ENCODE measurements around the gene VAV2.

The VAV2 gene, protein sequence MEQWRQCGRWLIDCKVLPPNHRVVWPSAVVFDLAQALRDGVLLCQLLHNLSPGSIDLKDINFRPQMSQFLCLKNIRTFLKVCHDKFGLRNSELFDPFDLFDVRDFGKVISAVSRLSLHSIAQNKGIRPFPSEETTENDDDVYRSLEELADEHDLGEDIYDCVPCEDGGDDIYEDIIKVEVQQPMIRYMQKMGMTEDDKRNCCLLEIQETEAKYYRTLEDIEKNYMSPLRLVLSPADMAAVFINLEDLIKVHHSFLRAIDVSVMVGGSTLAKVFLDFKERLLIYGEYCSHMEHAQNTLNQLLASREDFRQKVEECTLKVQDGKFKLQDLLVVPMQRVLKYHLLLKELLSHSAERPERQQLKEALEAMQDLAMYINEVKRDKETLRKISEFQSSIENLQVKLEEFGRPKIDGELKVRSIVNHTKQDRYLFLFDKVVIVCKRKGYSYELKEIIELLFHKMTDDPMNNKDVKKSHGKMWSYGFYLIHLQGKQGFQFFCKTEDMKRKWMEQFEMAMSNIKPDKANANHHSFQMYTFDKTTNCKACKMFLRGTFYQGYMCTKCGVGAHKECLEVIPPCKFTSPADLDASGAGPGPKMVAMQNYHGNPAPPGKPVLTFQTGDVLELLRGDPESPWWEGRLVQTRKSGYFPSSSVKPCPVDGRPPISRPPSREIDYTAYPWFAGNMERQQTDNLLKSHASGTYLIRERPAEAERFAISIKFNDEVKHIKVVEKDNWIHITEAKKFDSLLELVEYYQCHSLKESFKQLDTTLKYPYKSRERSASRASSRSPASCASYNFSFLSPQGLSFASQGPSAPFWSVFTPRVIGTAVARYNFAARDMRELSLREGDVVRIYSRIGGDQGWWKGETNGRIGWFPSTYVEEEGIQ

GRCh38 chr9:133991964-133992779 lies at the start of gene VAV2:
Gene VAV2, minus strand, starts transcription at chr9:133992324. Its CDS starts 46 bp downstream, at chr9:133992278.
- DNase-seq: peak; percentile 64

GRCh38 chr9:134041649-134041962 lies 49.5 kb upstream of the VAV2 start:
- DNase-seq: no peak

DNA sequence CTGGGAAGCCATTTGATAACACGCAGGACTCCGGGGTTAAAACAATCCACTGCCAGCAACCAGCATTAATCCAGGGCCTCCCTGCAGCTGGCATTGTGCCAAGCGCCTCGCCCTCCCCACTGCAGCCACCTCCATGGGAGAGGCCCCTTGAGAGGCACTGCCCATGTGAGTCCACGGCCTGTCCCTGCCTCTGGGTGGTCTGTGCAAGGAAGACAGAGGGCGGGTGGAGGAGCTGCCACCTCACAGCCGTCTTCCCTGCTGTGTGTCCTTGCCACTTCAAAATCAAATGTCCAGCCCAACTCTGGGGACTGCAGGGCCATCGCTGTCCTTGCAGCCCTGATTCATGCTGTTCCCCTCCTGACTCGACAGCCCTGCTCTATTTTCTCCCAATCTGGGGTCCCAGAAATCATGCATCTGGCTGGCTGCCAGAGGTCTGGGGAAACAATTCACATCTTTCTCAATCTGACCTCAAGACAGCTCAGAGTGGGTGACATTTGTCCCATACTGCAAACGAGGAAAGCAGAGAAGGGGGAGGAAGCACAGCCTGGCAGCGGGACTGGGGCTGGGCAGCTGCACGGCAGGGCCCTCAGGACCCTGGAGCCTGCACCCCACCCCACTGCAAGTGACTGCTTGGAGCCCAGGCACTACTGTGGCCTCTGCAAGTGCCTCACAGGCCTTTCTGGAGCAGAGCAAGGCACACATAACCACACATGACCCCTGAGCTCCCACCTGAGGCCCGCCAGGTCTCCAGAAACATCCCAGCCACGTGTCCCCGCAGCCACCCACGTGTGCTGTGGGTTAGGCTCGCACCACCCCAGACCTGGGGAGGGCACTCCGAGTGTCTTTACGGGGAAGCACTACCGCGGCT lies 48.9 kb upstream of the VAV2 start:
- DNase-seq: no peak

- no peak for DNase-seq
These were observed 48.0 kb upstream of the VAV2 start for GRCh38 chr9:134040176-134040565.

DNA sequence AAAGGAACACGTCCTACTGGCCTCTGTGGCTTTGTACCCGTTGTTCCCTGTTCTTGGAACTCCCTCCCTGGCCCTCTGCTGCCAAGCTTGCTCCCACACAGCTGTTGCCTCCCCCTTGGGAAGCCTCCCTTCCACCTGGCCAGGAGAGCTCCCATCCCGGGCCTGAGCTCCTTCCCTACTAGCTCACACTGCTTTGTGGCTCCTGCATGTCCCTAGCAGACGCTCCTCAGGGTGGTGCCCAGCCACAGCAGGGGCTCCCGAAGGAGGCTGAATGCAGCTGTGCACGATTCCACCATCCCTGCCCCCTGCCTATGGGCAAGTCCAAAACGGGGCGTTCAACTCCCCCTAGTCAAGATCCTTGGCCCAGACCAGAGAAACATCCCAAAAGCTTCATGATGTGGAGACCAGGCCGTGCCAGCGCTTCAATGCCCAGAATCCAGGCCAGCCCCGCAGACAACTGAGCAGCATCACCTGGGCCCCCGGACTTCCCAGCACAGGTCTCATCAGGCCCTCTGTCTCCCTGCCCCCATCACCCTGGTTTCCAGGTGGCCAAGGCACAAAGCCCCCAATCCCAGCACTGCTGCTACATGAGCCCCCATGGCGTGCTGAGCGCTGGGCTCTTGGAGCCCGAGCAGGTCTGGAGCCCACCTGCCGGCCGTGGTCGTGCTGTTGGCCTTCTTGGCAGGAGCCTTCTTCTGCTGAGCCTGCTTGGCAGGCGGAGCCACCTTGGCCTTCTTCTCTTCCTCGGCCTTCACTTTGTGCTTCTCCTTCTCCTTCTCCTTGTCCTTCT lies 47.5 kb upstream of the VAV2 start:
- no peak for DNase-seq

- no peak for DNase-seq
These were observed 45.5 kb upstream of the VAV2 start for GRCh38 chr9:134037641-134038040.

- no peak for DNase-seq
These were observed 44.0 kb upstream of the VAV2 start for GRCh38 chr9:134036130-134036529.

DNA sequence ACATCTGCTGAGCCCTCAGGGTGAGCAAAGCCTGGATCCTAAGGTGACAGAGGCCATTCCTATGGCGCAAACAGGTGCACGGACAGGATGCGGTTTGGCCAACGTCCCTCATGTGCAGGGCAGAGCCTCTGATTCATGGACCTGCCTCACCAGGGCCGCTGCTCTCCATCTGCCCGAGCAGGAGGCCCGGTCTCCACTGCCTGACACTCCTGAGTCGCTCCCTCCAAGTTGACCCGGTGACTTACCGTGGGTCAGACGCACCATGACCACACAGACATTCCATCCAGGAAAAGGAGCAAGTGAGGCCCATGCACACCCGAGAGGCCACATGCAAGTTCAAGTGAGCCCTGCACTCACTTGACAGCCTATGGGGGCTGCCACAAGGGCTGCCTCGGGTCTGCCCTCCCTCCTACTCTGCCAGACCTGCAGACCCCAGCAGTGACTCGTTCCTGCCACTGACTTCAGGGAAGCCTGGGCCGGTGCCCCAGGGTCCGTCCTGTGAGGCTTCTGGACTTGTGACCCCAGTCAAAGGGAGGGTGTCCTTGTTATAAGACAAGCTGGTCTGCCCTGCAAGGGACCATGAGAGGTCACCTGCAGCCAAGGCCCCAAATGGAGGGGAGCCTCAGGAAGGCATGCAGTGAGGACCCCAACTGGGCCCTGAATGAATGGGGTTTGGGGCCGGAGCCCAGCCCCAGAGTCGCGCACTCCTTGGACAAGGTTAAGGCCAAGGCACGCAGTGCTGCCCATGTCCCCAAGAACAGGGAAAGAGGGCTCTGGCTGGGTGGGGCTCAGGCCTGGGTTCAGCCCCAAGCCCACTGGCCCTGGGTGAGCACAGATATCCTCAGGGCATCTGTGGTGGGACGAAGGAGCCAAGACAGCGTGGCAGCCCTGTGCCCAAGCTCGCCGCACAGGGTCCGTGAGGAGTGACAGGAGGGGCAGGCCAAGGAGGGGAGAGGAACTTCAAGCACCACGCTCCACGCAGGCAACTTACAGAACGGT lies 43.2 kb upstream of the VAV2 start:
- DNase-seq: no peak

GRCh38 chr9:134034215-134035040 lies 42.3 kb upstream of the VAV2 start:
- DNase-seq: no peak

GRCh38 chr9:134033516-134034214 lies 41.5 kb upstream of the VAV2 start:
- DNase-seq: no peak

DNA sequence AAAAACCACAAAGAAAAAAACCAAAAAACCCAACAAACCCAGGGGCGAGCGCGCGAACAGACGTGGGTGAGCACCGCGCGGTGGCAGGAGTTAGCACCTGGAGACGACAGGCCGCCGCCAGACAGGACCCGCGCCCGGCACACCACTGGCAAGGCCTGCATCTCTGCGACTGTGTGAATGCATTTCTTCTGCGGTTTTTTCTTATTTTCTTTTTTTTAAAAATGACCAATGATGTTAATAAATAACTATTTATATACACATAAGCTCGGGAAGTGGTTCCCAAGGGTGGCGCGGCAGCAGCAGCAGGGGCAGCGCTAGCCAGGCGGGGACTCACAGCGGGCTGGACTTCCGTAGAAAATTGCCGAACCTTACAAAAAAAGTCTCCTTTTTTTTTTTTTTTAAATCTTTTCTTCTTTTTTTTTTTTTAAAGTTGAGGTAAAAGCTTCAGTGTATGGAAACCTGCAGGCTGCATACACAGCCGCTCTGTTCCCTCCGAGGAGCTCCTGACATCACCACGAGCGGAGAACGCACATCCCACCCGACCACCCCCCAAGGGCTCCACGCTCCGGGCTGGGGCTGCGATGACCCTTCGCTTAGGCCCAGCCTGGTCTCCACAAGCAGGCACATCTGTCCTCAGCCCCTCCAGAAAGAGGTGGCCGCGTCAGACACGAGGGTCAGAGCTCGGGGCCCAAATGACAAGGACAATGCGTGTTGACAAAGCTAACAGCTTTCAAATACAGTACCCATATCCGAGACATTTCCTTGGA lies 40.5 kb upstream of the VAV2 start:
- DNase-seq: no peak

GRCh38 chr9:134031783-134032182 lies 39.7 kb upstream of the VAV2 start:
- no peak for DNase-seq

DNA sequence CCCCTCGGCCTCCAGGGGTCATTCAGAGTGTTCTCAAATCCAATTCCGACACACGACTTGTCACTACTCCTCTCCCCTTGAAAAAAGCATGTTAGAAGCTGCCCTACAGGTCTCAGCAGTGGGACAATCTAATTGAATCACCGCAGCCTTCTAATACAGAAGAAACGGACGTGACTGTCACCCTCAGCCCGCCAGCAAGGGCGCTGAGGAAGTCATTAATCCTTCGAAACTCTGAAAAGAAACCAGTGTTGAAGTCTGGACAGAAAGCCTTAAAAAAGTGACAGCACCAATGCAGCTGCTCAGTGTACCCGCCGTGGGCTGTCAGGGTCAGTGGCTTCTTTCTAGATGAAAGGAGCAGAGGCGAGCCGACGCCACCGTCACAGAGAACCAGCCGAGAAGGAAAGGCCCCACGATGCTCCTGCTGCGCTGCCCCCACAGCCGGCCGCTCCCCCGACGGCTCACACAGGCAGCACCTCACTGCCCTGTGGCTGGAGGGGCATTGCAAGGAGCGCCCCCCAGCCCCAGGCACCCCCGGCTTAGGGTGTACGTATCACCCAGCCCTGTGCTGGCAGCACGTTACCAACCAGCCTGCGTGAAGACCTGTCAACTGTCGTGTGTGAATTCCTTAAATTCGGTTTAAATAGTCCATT lies 38.8 kb upstream of the VAV2 start:
- no peak for DNase-seq

- DNase-seq: no peak
These were observed 37.4 kb upstream of the VAV2 start for GRCh38 chr9:134029248-134030226.

- no peak for DNase-seq
These were observed 36.6 kb upstream of the VAV2 start for GRCh38 chr9:134028575-134029247.
